NCI-H774 (cell line): ENCODE results near the gene WDFY2.
"Not testable (repeated sequence)": the region's sequence is repeated elsewhere in the genome, so short reads cannot be mapped to it uniquely, and the experiment has no call there.

Source experiments
- DNase-seq: peaks from one replicate; lab custom pipeline; 2025; lab: John Stamatoyannopoulos, UW

WDFY2 gene

GRCh38 chr13:51666839-51667238 is 82.6 kb downstream of the WDFY2 start:
- DNase-seq = no peak

GRCh38 chr13:51668580-51669195 is 84.4 kb downstream of the WDFY2 start:
- no peak for DNase-seq

GRCh38 chr13:51673165-51673564 is 88.9 kb downstream of the WDFY2 start:
- DNase-seq = no peak

GRCh38 chr13:51674276-51674675 is 90.0 kb downstream of the WDFY2 start:
- DNase-seq = no peak

GRCh38 chr13:51675385-51675784 is 91.1 kb downstream of the WDFY2 start:
- no peak for DNase-seq

GRCh38 chr13:51675877-51676276 is 91.6 kb downstream of the WDFY2 start:
- no peak for DNase-seq

GRCh38 chr13:51676739-51677138 is 92.5 kb downstream of the WDFY2 start:
- no peak for DNase-seq

GRCh38 chr13:51678420-51678819 is 94.2 kb downstream of the WDFY2 start:
- DNase-seq = no peak

- no peak for DNase-seq
These were observed 95.4 kb downstream of the WDFY2 start for GRCh38 chr13:51679616-51680015.

- DNase-seq = no peak
These were observed 96.9 kb downstream of the WDFY2 start for GRCh38 chr13:51681037-51681678.

GRCh38 chr13:51682686-51683085 is 98.4 kb downstream of the WDFY2 start:
- DNase-seq = no peak

GRCh38 chr13:51683597-51683996 is 99.3 kb downstream of the WDFY2 start:
- no peak for DNase-seq

GRCh38 chr13:51684076-51684475 is 99.8 kb downstream of the WDFY2 start:
- DNase-seq = no peak

- no peak for DNase-seq
These were observed 103.9 kb downstream of the WDFY2 start for GRCh38 chr13:51687947-51688714.

GRCh38 chr13:51688937-51689662 is 104.8 kb downstream of the WDFY2 start:
- no peak for DNase-seq

- DNase-seq = no peak
These were observed 105.4 kb downstream of the WDFY2 start for GRCh38 chr13:51689663-51689996.

GRCh38 chr13:51695677-51696076 is 111.4 kb downstream of the WDFY2 start:
- DNase-seq = not testable (repeated sequence)

GRCh38 chr13:51697181-51697580 is 112.9 kb downstream of the WDFY2 start:
- DNase-seq = no peak

GRCh38 chr13:51697855-51698254 is 113.6 kb downstream of the WDFY2 start:
- DNase-seq = no peak

GRCh38 chr13:51698352-51698751 is 114.1 kb downstream of the WDFY2 start:
- DNase-seq = no peak

GRCh38 chr13:51704399-51705313 is 120.4 kb downstream of the WDFY2 start:
- DNase-seq = no peak

- no peak for DNase-seq
These were observed 123.2 kb downstream of the WDFY2 start for GRCh38 chr13:51707461-51707860.
